ENCODE data around the gene ZC3H7B.

ZC3H7B gene

GRCh38 chr22:41330169-41330568 is 28.8 kb downstream of the ZC3H7B start:
- DNase-seq: no peak

- no peak for DNase-seq
Observed at GRCh38 chr22:41332217-41332939, 31.1 kb downstream of the ZC3H7B start.

- DNase-seq: no peak
Observed at GRCh38 chr22:41333806-41334205, 32.5 kb downstream of the ZC3H7B start.

- DNase-seq: no peak
Observed at GRCh38 chr22:41334215-41334614, 32.9 kb downstream of the ZC3H7B start.

GRCh38 chr22:41334951-41335635 is 33.8 kb downstream of the ZC3H7B start:
- no peak for DNase-seq

GRCh38 chr22:41338614-41339212 is 37.4 kb downstream of the ZC3H7B start:
- DNase-seq: no peak

GRCh38 chr22:41339823-41340222 is 38.5 kb downstream of the ZC3H7B start:
- no peak for DNase-seq

GRCh38 chr22:41340357-41340756 is 39.0 kb downstream of the ZC3H7B start:
- no peak for DNase-seq

GRCh38 chr22:41341012-41341411 is 39.7 kb downstream of the ZC3H7B start:
- no peak for DNase-seq

GRCh38 chr22:41341990-41342389 is 40.7 kb downstream of the ZC3H7B start:
- no peak for DNase-seq

GRCh38 chr22:41343300-41343699 is 42.0 kb downstream of the ZC3H7B start:
- DNase-seq: no peak

GRCh38 chr22:41343717-41344116 is 42.4 kb downstream of the ZC3H7B start:
- DNase-seq: no peak

- DNase-seq: no peak
Observed at GRCh38 chr22:41344189-41344788, 43.0 kb downstream of the ZC3H7B start.

- no peak for DNase-seq
Observed at GRCh38 chr22:41345807-41346335, 44.5 kb downstream of the ZC3H7B start.

- no peak for DNase-seq
Observed at GRCh38 chr22:41347066-41347859, 45.9 kb downstream of the ZC3H7B start.

GRCh38 chr22:41348964-41349484 is 47.7 kb downstream of the ZC3H7B start:
- no peak for DNase-seq

- DNase-seq: no peak
Observed at GRCh38 chr22:41350087-41350486, 48.8 kb downstream of the ZC3H7B start.

GRCh38 chr22:41351011-41351410 is 49.7 kb downstream of the ZC3H7B start:
- no peak for DNase-seq

- DNase-seq: no peak
Observed at GRCh38 chr22:41352058-41352457, 50.7 kb downstream of the ZC3H7B start.

- no peak for DNase-seq
Observed at GRCh38 chr22:41353862-41354575, 52.7 kb downstream of the ZC3H7B start.

- DNase-seq: no peak
Observed at GRCh38 chr22:41354979-41355378, 53.7 kb downstream of the ZC3H7B start.

- DNase-seq: no peak
Observed at GRCh38 chr22:41355895-41356294, 54.6 kb downstream of the ZC3H7B start.

All from CD4-positive, alpha-beta T cell treated with Interleukin-1 beta for 1 hour (primary cell).